DOHH2 (cell line): ENCODE results near the gene EFNA5.

ENCODE experiments used
- CTCF ChIP-seq: fragments of 200-600 bp; sonication (generic); IDR thresholded peaks from one replicate; pipeline ENCODE4 v1.5.1; 2014; ENCODE audit warnings: antibody characterized with exemption, mild to moderate bottlenecking, low read depth, low read length; ENCODE audit not compliant: poor library complexity, severe bottlenecking
- EZH2phosphoT487 ChIP-seq: fragments of 200-600 bp; sonication (generic); IDR thresholded peaks from 2 replicates; pipeline ENCODE4 v1.6.1; 2017; ENCODE audit warnings: borderline replicate concordance, mild to moderate bottlenecking, antibody characterized with exemption, low read length, moderate library complexity, mixed read lengths

GRCh38 chr5:107704681-107705401 lies 34.1 kb upstream of the EFNA5 start:
- TF ChIP-seq CTCF = no peak
- TF ChIP-seq EZH2phosphoT487 = no peak
